Left hindlimb (tissue), 1 donor: ENCODE data around the gene GPR171.

Source experiments
- DNase-seq: peaks from one replicate; pipeline ENCODE4 v3.0.0-alpha.2; 2018

GPR171 gene

GRCh38 chr3:151171145-151171757 lies 31.8 kb downstream of the GPR171 start:
- DNase-seq = no peak

- DNase-seq = peak; percentile 66
Observed at GRCh38 chr3:151169948-151170679, 32.9 kb downstream of the GPR171 start.

- DNase-seq = no peak
Observed at GRCh38 chr3:151169262-151169947, 33.6 kb downstream of the GPR171 start.

- no peak for DNase-seq
Observed at GRCh38 chr3:151168269-151169094, 34.5 kb downstream of the GPR171 start.

GRCh38 chr3:151166161-151166560 lies 36.9 kb downstream of the GPR171 start:
- DNase-seq = no peak

- no peak for DNase-seq
Observed at GRCh38 chr3:151165226-151165625, 37.8 kb downstream of the GPR171 start.

GRCh38 chr3:151159806-151160205 lies 43.2 kb downstream of the GPR171 start:
- no peak for DNase-seq

- DNase-seq = no peak
Observed at GRCh38 chr3:151156618-151157216, 46.3 kb downstream of the GPR171 start.

GRCh38 chr3:151155409-151156128 lies 47.4 kb downstream of the GPR171 start:
- DNase-seq = no peak

GRCh38 chr3:151154566-151154965 lies 48.5 kb downstream of the GPR171 start:
- DNase-seq = no peak

GRCh38 chr3:151152455-151153079 lies 50.4 kb downstream of the GPR171 start:
- no peak for DNase-seq
